H1 (cell line): ENCODE measurements around the gene FPGS. TPM values are rescaled to one million over a fixed set of nuclear protein-coding genes. Genes with fewer than 3 reads are reported as not detected.

Source experiments
- CTCF ChIA-PET: fragments of 300-600 bp; sonication (Branson Sonifier 250); formaldehyde crosslinking; loops from one replicate; lab custom pipeline; 2021; ENCODE audit not compliant: partially characterized antibody; lab: Charles Lee
- POLR2A ChIA-PET: fragments of 300-600 bp; sonication (Branson Sonifier 250); formaldehyde crosslinking; loops from one replicate; lab custom pipeline; 2021; ENCODE audit warnings: inconsistent platforms; ENCODE audit not compliant: partially characterized antibody; lab: Charles Lee
- DNase-seq, 2 experiments: peaks; one replicate each; pipeline versions ENCODE4 v3.0.0 to v3.0.0-alpha.2; 2010 to 2022; ENCODE audit warnings: low spot score in 2 of 2, low read depth in 1 of 2, mixed read lengths in 1 of 2
- FAIRE-seq: peaks from 2 replicates; lab custom pipeline; 2011; peaks lifted over from hg19 to GRCh38; lab: Jason Lieb, UNC
- H2AFZ ChIP-seq: 2 replicates; pipeline ENCODE4 v1.8.1; 2012; ENCODE audit warnings: low read length, inconsistent platforms
- H2AK5ac ChIP-seq: 2 replicates; pipeline ENCODE4 v1.6.1; 2013; ENCODE audit warnings: low read depth, low read length
- H2BK120ac ChIP-seq: replicated peaks from 2 replicates; pipeline ENCODE3; 2013; ENCODE audit warnings: low read depth, low read length, inconsistent platforms
- H2BK12ac ChIP-seq: 2 replicates; pipeline ENCODE4 v1.6.1; 2013; ENCODE audit warnings: low read depth, low read length
- H2BK15ac ChIP-seq: 2 replicates; pipeline ENCODE4 v1.6.1; 2013; ENCODE audit warnings: low read length
- H2BK20ac ChIP-seq: 2 replicates; pipeline ENCODE4 v1.6.1; 2013; ENCODE audit warnings: low read length
- H2BK5ac ChIP-seq: 2 replicates; pipeline ENCODE4 v1.6.1; 2013; ENCODE audit warnings: low read depth, low read length
- H3K14ac ChIP-seq: 2 replicates; pipeline ENCODE4 v1.6.1; 2013; ENCODE audit warnings: inconsistent platforms; ENCODE audit not compliant: insufficient read length
- H3K18ac ChIP-seq: 2 replicates; pipeline ENCODE4 v1.6.1; 2013; ENCODE audit warnings: low read length; ENCODE audit errors: extremely low read depth
- H3K23ac ChIP-seq: 2 replicates; pipeline ENCODE4 v1.6.1; 2013; ENCODE audit warnings: inconsistent platforms; ENCODE audit not compliant: insufficient read length
- H3K23me2 ChIP-seq: 2 replicates; pipeline ENCODE4 v1.6.1; 2013; ENCODE audit warnings: low read depth, low read length
- H3K27ac ChIP-seq: 2 replicates; pipeline ENCODE4 v1.6.1; 2011; ENCODE audit warnings: low read depth, low read length, inconsistent platforms
- H3K27me3 ChIP-seq, 4 experiments: replicated peaks in 1 of 4; 1 replicate in 1 of 4; 2 replicates in 3 of 4; pipeline versions ENCODE4 v1.6.1 to v1.8.1; 2011 to 2013; ENCODE audit warnings: low read length in 3 of 4, mild to moderate bottlenecking in 3 of 4, inconsistent platforms in 2 of 4, mixed read lengths in 2 of 4, moderate library complexity in 1 of 4; ENCODE audit not compliant: control insufficient read depth in 3 of 4, insufficient read depth in 3 of 4; ENCODE audit errors: extremely low read depth in 1 of 4
- H3K36me3 ChIP-seq, 4 experiments: 2 replicates each; pipeline versions ENCODE4 v1.6.1 to v1.8.1; 2011 to 2013; ENCODE audit warnings: mild to moderate bottlenecking in 4 of 4, low read length in 3 of 4, moderate library complexity in 2 of 4, control low read depth in 1 of 4, inconsistent platforms in 1 of 4; ENCODE audit not compliant: insufficient read depth in 4 of 4, control insufficient read depth in 2 of 4
- H3K4ac ChIP-seq: replicated peaks from 2 replicates; pipeline ENCODE3; 2013; ENCODE audit warnings: low read length, low read depth, mixed read lengths, inconsistent platforms; ENCODE audit not compliant: insufficient read length
- H3K4me1 ChIP-seq, 4 experiments: replicated peaks in 1 of 4; 1 replicate in 1 of 4; 2 replicates in 3 of 4; pipeline versions ENCODE4 v1.6.1 to v1.8.1; 2011 to 2013; ENCODE audit warnings: low read length in 3 of 4, inconsistent platforms in 2 of 4, mixed read lengths in 1 of 4; ENCODE audit not compliant: insufficient read depth in 4 of 4, control insufficient read depth in 3 of 4
- H3K4me2 ChIP-seq, 2 experiments: 2 replicates each; pipeline versions ENCODE4 v1.6.1 to v1.8.1; 2011 to 2013; ENCODE audit warnings: low read depth in 2 of 2, low read length in 2 of 2, control low read depth in 1 of 2, inconsistent platforms in 1 of 2, mild to moderate bottlenecking in 1 of 2; ENCODE audit not compliant: insufficient read depth in 1 of 2
- H3K4me3 ChIP-seq, 4 experiments: fragments of 200-600, 300-600 bp in 1 of 4; sonication (generic), shearing (Covaris generic), sonication (Bioruptor Twin) in 1 of 4; 2 replicates each; pipeline versions ENCODE4 v1.5.1 to v1.8.1; 2011 to 2016; ENCODE audit warnings: low read length in 4 of 4, low read depth in 3 of 4, control low read depth in 2 of 4, inconsistent platforms in 2 of 4, mild to moderate bottlenecking in 2 of 4, mixed read lengths in 1 of 4, moderate library complexity in 1 of 4; ENCODE audit not compliant: insufficient read depth in 2 of 4; ENCODE audit errors: extremely low read depth in 1 of 4
- H3K56ac ChIP-seq: replicated peaks from 2 replicates; pipeline ENCODE3; 2013; ENCODE audit warnings: low read depth, mild to moderate bottlenecking, mixed read lengths, low read length, inconsistent platforms; ENCODE audit not compliant: insufficient read length
- H3K79me1 ChIP-seq: 2 replicates; pipeline ENCODE4 v1.6.1; 2013; ENCODE audit warnings: low read depth, low read length, control low read depth
- H3K79me2 ChIP-seq, 2 experiments: 2 replicates each; pipeline versions ENCODE4 v1.6.1 to v1.8.1; 2012 to 2013; ENCODE audit warnings: low read length in 2 of 2, mild to moderate bottlenecking in 2 of 2, inconsistent platforms in 1 of 2; ENCODE audit not compliant: insufficient read depth in 2 of 2, control insufficient read depth in 1 of 2
- H3K9ac ChIP-seq, 4 experiments: replicated peaks in 1 of 4; 1 replicate in 1 of 4; 2 replicates in 3 of 4; pipeline versions ENCODE4 v1.6.1 to v1.8.1; 2011 to 2013; ENCODE audit warnings: low read depth in 3 of 4, low read length in 3 of 4, control low read depth in 2 of 4, mild to moderate bottlenecking in 2 of 4, moderate library complexity in 2 of 4, inconsistent platforms in 1 of 4; ENCODE audit errors: extremely low read depth in 1 of 4
- H3K9me3 ChIP-seq, 2 experiments: 2 replicates each; pipeline versions ENCODE4 v1.6.1 to v1.8.1; 2012 to 2013; ENCODE audit warnings: mild to moderate bottlenecking in 2 of 2, moderate library complexity in 2 of 2, control low read depth in 1 of 2, inconsistent platforms in 1 of 2, low read depth in 1 of 2, low read length in 1 of 2, mixed read lengths in 1 of 2; ENCODE audit not compliant: insufficient read depth in 2 of 2
- H4K20me1 ChIP-seq, 2 experiments: replicated peaks in 1 of 2; 2 replicates each; pipeline versions ENCODE3 to v1.8.1; 2011 to 2013; ENCODE audit warnings: inconsistent platforms in 2 of 2, low read length in 2 of 2, mild to moderate bottlenecking in 1 of 2; ENCODE audit not compliant: insufficient read depth in 2 of 2, control insufficient read depth in 1 of 2
- H4K5ac ChIP-seq: 2 replicates; pipeline ENCODE4 v1.6.1; 2013; ENCODE audit warnings: low read length, low read depth, mixed read lengths, inconsistent platforms; ENCODE audit not compliant: insufficient read length
- H4K8ac ChIP-seq: 2 replicates; pipeline ENCODE4 v1.8.0; 2013; ENCODE audit warnings: mild to moderate bottlenecking, moderate library complexity, low read length, inconsistent platforms; ENCODE audit not compliant: insufficient read depth; ENCODE audit errors: extremely low read depth
- H4K91ac ChIP-seq: replicated peaks from 2 replicates; pipeline ENCODE3; 2013; ENCODE audit warnings: low read length, mixed read lengths, inconsistent platforms; ENCODE audit not compliant: insufficient read length
- POLR2A ChIP-seq, 2 experiments: IDR thresholded peaks; 1 replicate in 1 of 2; 2 replicates in 1 of 2; pipeline ENCODE4 v1.6.1; 2011; ENCODE audit warnings: low read depth in 2 of 2, low read length in 2 of 2, mild to moderate bottlenecking in 2 of 2; ENCODE audit errors: control extremely low read depth in 1 of 2
- RAD21 ChIP-seq, 2 experiments: IDR thresholded peaks in 1 of 2; conservative IDR thresholded peaks in 1 of 2; 2 replicates each; pipeline ENCODE4 v1.6.1; 2011; ENCODE audit warnings: low read depth in 2 of 2, low read length in 2 of 2, improper control_type of control experiment in 1 of 2, inconsistent platforms in 1 of 2, mild to moderate bottlenecking in 1 of 2, moderate library complexity in 1 of 2
- WGBS, 2 experiments: shearing (Covaris generic) in 1 of 2; methylation state at CpG; one replicate each; pipeline versions ENCODE4 v1.1.6 to v1.1.7; 2013 to 2015; ENCODE audit warnings: low lambda C conversion rate in 2 of 2, mixed read lengths in 2 of 2, inconsistent platforms in 1 of 2, low coverage in 1 of 2, missing lambda C conversion rate in 1 of 2; ENCODE audit not compliant: insufficient replicate concordance in 2 of 2, insufficient coverage in 1 of 2, insufficient read length in 1 of 2; ENCODE audit errors: extremely low coverage in 1 of 2, missing lambda C conversion rate in 1 of 2; 5-methylcytosine and 5-hydroxymethylcytosine counted together
- polyA plus RNA-seq, 7 experiments: library from polyadenylated mRNA; depleted of rRNA in 3 of 7; stranded (reverse) in 5 of 7; unstranded in 2 of 7; fragments of >200 nt in 5 of 7; fragments of 200-250 nt in 2 of 7; gene quantifications; 1 replicate in 5 of 7; 2 replicates in 1 of 7; 4 replicates in 1 of 7; pipeline versions ENCODE4 v1.2.1 to v1.2.3, GENCODE V29; 2011 to 2013; ENCODE audit warnings: missing spikeins in 2 of 7, mixed read lengths in 2 of 7
- total RNA-seq: library from RNA; stranded (reverse); fragmentation: NEBNext Ultra II Directional; extraction: Animal tissue kit (Norgen Biotek cat#: 25700); gene quantifications from 2 replicates; pipeline ENCODE4 v1.2.1, GENCODE V29; 2021

Gene FPGS
- total and polyA plus RNA-seq, 2 of the 8 experiments (the other 6 are each of a cell fraction or from before 2014, with no cell fraction given): 62.4 to 83.0 TPM

DNA sequence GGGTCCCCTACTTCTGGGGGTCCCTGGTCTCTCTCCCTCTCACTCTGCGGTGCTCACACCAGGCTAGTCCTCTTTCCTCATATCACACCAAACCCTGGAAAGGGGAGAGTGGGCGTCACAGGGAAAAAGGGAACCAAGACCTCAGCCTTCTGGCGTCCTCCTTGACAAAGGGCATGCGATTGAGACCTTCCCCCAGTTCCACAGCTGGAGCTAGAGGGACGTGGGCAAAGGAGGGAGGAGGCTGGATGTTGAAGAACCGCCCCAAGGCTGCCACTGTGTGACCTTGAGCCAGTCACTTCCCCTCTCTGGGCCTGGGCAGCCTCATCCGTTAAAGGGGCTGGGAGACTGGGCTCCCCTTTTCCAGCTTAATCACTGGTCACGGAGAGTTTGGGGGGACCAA, 49.1 kb upstream of the FPGS start:
- POLR2A ChIA-PET: interaction anchor here (0.7 to 2.4 kb wide), 6 partner anchors 9 to 50 kb away, joined by 3 to 12 read pairs (median 4); partner anchors contain the start of gene CDK9
- 0 out of 2 replicates have a peak overlapping the region, but pooled peaks have one; percentile 27 for H2BK12ac ChIP-seq
- H2BK120ac ChIP-seq: no peak overlapping the region
- H4K8ac ChIP-seq: no peak overlapping the region
- no peak overlapping the region for H3K27ac ChIP-seq
- no peak overlapping the region for H3K18ac ChIP-seq
- peaks cover 13% of the 10 kb centered on the region; the same call in 1 of the 2 replicates for H3K23me2 ChIP-seq
- no peaks in the 10 kb centered on the region for H3K79me2 ChIP-seq
- no peak overlapping the region for H3K9ac ChIP-seq
- FAIRE-seq: no peak
- peak overlapping the region in 1 of 2 experiments; percentile 98; a peak in 2 of 4 replicates for H3K4me2 ChIP-seq
- peaks cover 5 to 21% of the 10 kb centered on the region in 2 experiments for H4K20me1 ChIP-seq
- H3K4me1 ChIP-seq: peaks cover 0 to 4% (median 1%) of the 10 kb centered on the region in 4 experiments; a peak in 4 of 7 replicates
- TF ChIP-seq RAD21 (IDR thresholded peaks at IDR 0.05 in 1 of 2, conservative IDR thresholded peaks at IDR 0.05 in 1 of 2; ENCODE audit: low read depth in 2 of 2, low read length in 2 of 2): no peak
- 0 out of 3 replicates have a peak, but pooled peaks of 1 of the 2 experiments have one; percentile 4 for TF ChIP-seq POLR2A (IDR thresholded peaks at IDR 0.05; ENCODE audit: control extremely low read depth in 1 of 2, low read depth in 2 of 2, low read length in 2 of 2)
- H3K79me1 ChIP-seq: no peaks in the 10 kb centered on the region
- H3K27me3 ChIP-seq: peaks cover 0 to 16% (median 8%) of the 10 kb centered on the region in 4 experiments; a peak in 6 of 7 replicates
- no peak overlapping the region for H2BK20ac ChIP-seq
- H2BK15ac ChIP-seq: no peak overlapping the region
- no peak overlapping the region for H3K14ac ChIP-seq
- H4K5ac ChIP-seq: no peak overlapping the region
- no peak overlapping the region for H4K91ac ChIP-seq
- no peak overlapping the region for H2AK5ac ChIP-seq
- no peaks in the 10 kb centered on the region; a peak in 2 of 8 replicates for H3K36me3 ChIP-seq
- H3K4me3 ChIP-seq: peak overlapping the region in 2 of 4 experiments; percentile 74 to 79; a peak in 1 of 8 replicates
- H3K9me3 ChIP-seq: no peaks in the 10 kb centered on the region
- CTCF ChIA-PET: interaction anchor here (1.2 to 2.2 kb wide), 4 partner anchors 9 to 35 kb away, joined by 3 to 11 read pairs (median 6); no protein-coding TSS in a partner anchor
- H2AFZ ChIP-seq: no peak overlapping the region
- no peak overlapping the region for H2BK5ac ChIP-seq
- 69% methylated on average over 7 of the region's 8 CpGs; no CpG with 5 or more reads in 1 of the 2 experiments for WGBS, 2 experiments
- no peak overlapping the region for H3K56ac ChIP-seq
- no peak overlapping the region for H3K23ac ChIP-seq
- no peak for DNase-seq
- H3K4ac ChIP-seq: no peak overlapping the region
